Aorta (tissue), 5 donors: ENCODE measurements around the gene TENT5D. TPM values are rescaled to one million over a fixed set of nuclear protein-coding genes. Genes with fewer than 3 reads are reported as not detected.
"Not testable (repeated sequence)": the region's sequence is repeated elsewhere in the genome, so short reads cannot be mapped to it uniquely, and the experiment has no call there.

ENCODE experiments used
- ATAC-seq: fragments of 200-7000 bp; cut with Tn5 transposase; one replicate; pipeline ENCODE4 v1.9.1; 2022; ENCODE audit warnings: moderate library complexity; ENCODE audit not compliant: low FRiP score
- DNase-seq, 2 donors: peaks; one replicate each; pipeline ENCODE4 v3.0.0-alpha.2; 2020
- H3K27ac ChIP-seq, 2 donors: one replicate each; pipeline ENCODE4 v1.5.1; 2013; ENCODE audit warnings: low read length in 2 of 2, mild to moderate bottlenecking in 2 of 2, moderate library complexity in 2 of 2, control low read depth in 1 of 2, inconsistent platforms in 1 of 2, low read depth in 1 of 2
- H3K27me3 ChIP-seq, 2 donors: one replicate each; pipeline ENCODE4 v1.6.1; 2013; ENCODE audit warnings: control low read depth in 1 of 2, low read length in 1 of 2, mild to moderate bottlenecking in 1 of 2, moderate library complexity in 1 of 2; ENCODE audit not compliant: insufficient read depth in 2 of 2, control insufficient read depth in 1 of 2
- H3K36me3 ChIP-seq, 2 donors: one replicate each; pipeline ENCODE4 v1.6.1; 2013; ENCODE audit warnings: control low read depth in 1 of 2, low read length in 1 of 2, mild to moderate bottlenecking in 1 of 2; ENCODE audit not compliant: insufficient read depth in 2 of 2, control insufficient read depth in 1 of 2
- H3K4me1 ChIP-seq, 2 donors: one replicate each; pipeline ENCODE4 v1.6.1; 2013; ENCODE audit warnings: low read length in 2 of 2, control low read depth in 1 of 2, mild to moderate bottlenecking in 1 of 2, moderate library complexity in 1 of 2; ENCODE audit not compliant: insufficient read depth in 2 of 2, control insufficient read depth in 1 of 2
- H3K4me3 ChIP-seq, 2 donors: one replicate each; pipeline ENCODE4 v1.5.1; 2013; ENCODE audit warnings: low read length in 2 of 2, control low read depth in 1 of 2, mild to moderate bottlenecking in 1 of 2
- H3K9me3 ChIP-seq: one replicate; pipeline ENCODE4 v1.6.1; 2013; ENCODE audit warnings: mild to moderate bottlenecking, low read length; ENCODE audit not compliant: control insufficient read depth
- WGBS, 2 donors: extraction: QIAGEN DNeasy Blood & Tissue Kit; methylation state at CpG; one replicate each; pipeline ENCODE4 v1.1.7; 2013; 5-methylcytosine and 5-hydroxymethylcytosine counted together
- intact Hi-C, 2 donors: fragments of 100-400 bp; cut with DNase I; formaldehyde crosslinking; loops; one replicate each; pipeline versions ENCODE4 v1.14.2 to v1.15.0; 2022
- polyA plus RNA-seq, 2 donors: library from polyadenylated mRNA; stranded (reverse); fragments of 200-250 nt; gene quantifications; one replicate each; pipeline ENCODE4 v1.2.3, GENCODE V29; 2013
- total RNA-seq, 2 donors: library from RNA; stranded (reverse); fragmentation: NEBNext Ultra II Directional; extraction: Animal tissue kit (Norgen Biotek cat#: 25700); gene quantifications; one replicate each; pipeline ENCODE4 v1.2.1, GENCODE V29; 2021
- donor health status: healthy with polysubstance abuse.
- donor health status: Bipolar disorder and iron deficiency.
- donor health status: DM: no; HTN: no; CAD: no.
- donor health status: DM: no; HTN: no; CAD: no.
- donor health status: DM: yes; HTN: yes; CAD: no.

TENT5D gene
- total and polyA plus RNA-seq, 4 donors = not detected

DNA sequence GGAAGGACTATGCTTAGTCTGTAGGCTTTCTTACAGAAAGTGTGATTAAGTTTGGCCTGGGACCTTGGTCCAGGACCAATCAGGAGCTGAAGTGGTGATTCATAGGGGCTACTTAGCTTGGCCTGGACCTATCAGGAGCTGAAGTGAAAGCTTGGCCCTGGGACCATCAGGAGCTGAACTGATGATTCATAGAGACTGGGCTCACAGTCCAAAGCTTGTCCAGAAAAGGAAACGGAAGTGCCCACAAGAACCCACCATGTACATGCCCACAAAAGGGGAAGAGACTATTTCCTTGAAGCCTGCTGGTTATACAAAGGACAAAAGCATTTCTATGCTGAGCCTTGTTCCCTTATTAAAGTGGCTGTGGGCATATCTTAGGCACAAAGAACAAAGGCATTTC lies 12.6 kb downstream of the TENT5D start:
- Histone ChIP-seq H3K36me3 (no peaks in the 10 kb centered on the region), H3K9me3 (no peaks in the 10 kb centered on the region), H3K27ac (no peak overlapping the region), H3K4me1 (no peaks in the 10 kb centered on the region), H3K4me3 (no peak overlapping the region), H3K27me3 (no peaks in the 10 kb centered on the region)
- DNase-seq (peak in 1 of 2 donors; percentile 46), ATAC-seq (no peak)
- intact Hi-C loops = no loop called here
- WGBS, 2 donors = 38 to 50% methylated on average over 1 of the region's 1 CpG

DNA sequence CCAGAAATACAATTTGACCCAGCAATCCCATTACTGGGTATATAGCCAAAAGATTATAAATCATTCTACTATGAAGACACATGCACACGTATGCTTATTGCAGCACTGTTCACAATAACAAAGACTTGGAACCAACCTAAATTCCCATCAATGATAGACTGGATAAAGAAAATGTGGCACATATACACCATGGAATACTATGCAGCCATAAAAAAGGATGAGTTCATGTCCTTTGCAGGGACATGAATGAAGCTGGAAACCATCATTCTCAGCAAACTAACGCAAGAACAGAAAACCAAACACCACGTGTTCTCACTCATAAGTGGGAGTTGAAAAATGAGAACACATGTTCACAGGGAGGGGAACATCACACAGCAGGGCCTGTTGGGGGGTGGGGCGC lies 47.9 kb downstream of the TENT5D start:
- H3K27ac ChIP-seq, H3K4me3 ChIP-seq, H3K9me3 ChIP-seq, ATAC-seq, H3K4me1 ChIP-seq, H3K27me3 ChIP-seq, DNase-seq, intact Hi-C loops, H3K36me3 ChIP-seq: not testable (repeated sequence)
- WGBS, 2 donors = 69 to 83% methylated on average over 4 of the region's 4 CpGs

DNA sequence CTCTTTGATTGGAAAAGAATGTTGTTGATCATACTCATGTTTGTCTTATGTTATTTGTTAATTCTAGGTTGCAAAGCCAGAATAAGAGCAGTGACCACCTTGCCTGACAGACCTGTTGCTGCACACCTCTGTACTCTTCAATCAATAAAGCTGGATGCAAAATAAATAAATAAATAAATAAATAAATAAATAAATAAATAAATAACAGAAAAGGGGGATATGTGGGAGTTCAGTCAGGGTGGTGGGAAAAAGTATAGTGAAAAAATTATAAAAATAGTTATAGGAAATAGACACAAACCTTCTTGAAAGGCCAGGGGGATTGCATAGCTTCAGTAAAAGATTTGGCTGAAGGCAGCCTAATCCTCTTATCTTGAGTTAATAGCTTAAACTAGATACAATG lies 51.3 kb downstream of the TENT5D start:
- DNase-seq = no peak
- Histone ChIP-seq H3K36me3 (no peaks in the 10 kb centered on the region), H3K4me1 (no peaks in the 10 kb centered on the region), H3K9me3 (no peaks in the 10 kb centered on the region), H3K27ac (no peak overlapping the region), H3K27me3 (no peaks in the 10 kb centered on the region), H3K4me3 (no peak overlapping the region)
- intact Hi-C loops = no loop called here
- ATAC-seq = no peak

DNA sequence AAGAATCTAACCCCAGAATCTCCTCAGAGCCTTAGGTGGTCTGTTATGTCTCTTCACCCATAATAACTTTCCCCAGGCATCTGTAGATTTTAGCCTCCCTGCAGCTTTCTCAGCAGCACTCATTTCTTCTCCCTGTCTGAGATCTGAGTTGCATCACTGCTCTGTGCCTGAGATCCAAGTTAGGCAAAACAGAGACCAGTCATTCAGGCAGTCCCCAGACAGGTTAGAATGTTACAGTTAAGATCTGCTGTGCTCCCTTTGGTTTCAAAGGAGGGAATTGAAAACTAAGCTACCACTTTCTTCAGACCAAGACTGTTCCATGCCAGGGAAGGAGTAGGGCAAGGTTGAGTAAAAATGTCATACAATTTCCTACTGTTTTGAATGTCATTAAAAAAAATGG lies 65.3 kb downstream of the TENT5D start:
- H3K4me1 ChIP-seq = no peaks in the 10 kb centered on the region
- H3K27me3 ChIP-seq = no peaks in the 10 kb centered on the region
- no peak for ATAC-seq
- H3K36me3 ChIP-seq = no peaks in the 10 kb centered on the region
- DNase-seq = no peak
- no peak overlapping the region for H3K4me3 ChIP-seq
- intact Hi-C loops = no loop called here
- no peaks in the 10 kb centered on the region for H3K9me3 ChIP-seq
- H3K27ac ChIP-seq = no peak overlapping the region

DNA sequence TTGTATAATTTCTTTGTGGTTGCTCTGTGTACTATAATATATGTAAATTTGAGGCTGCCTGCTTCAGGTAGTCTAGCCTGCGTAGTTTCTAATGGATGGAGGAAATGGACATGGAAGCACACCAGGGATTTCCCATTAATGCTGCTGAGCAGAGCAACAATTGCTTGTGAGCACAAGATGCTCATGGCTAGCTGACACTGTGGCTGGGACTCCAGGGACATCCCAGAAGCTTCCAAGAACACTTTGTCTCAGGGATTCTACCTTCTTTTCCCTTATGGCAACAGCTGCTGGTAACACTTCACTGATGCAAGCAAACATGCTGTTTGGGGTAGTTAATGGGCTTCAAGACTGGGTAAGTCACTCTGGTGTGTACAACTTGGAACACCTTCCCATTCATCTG lies 66.1 kb downstream of the TENT5D start:
- WGBS, 2 donors = 50 to 86% methylated on average over 1 of the region's 1 CpG
- H3K36me3 ChIP-seq = no peaks in the 10 kb centered on the region
- no peak for ATAC-seq

DNA sequence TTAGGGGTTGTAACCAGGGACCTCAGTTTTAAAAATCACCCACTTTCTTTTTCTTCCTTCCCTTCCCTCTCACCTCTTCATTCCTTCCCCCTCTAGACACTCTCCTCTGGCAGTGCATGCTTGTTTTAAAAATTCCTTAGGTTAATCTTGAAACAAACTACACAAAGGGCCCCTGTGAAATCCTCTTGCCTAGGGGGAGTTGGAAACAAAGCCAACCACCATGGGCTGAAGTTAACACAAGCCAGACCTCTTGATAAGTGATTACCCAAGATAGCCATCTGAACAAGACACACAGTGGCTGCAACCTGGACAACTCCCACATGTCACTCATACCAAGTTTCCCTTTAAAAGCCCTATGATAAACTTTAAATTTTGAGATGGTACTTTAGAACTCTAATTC lies 68.9 kb downstream of the TENT5D start:
- ATAC-seq (no peak), DNase-seq (no peak)
- H3K9me3 ChIP-seq = no peaks in the 10 kb centered on the region
- H3K27ac ChIP-seq = no peak overlapping the region
- H3K36me3 ChIP-seq = no peaks in the 10 kb centered on the region
- H3K27me3 ChIP-seq = no peaks in the 10 kb centered on the region
- intact Hi-C loops = no loop called here
- no peak overlapping the region for H3K4me3 ChIP-seq
- H3K4me1 ChIP-seq = no peaks in the 10 kb centered on the region

More for the DNA sequence above, 66.1 kb downstream of the TENT5D start:
- Histone ChIP-seq H3K27ac (no peak overlapping the region), H3K4me3 (no peak overlapping the region), H3K9me3 (no peaks in the 10 kb centered on the region), H3K4me1 (no peaks in the 10 kb centered on the region), H3K27me3 (no peaks in the 10 kb centered on the region)
- no peak for DNase-seq
- intact Hi-C loops = no loop called here
